HG03432 (cell line): ENCODE results near the gene FSD1.
A peak's percentile ranks its signal among the peaks of the same experiment; 100 is the strongest.
"Not testable (repeated sequence)": the region's sequence is repeated elsewhere in the genome, so short reads cannot be mapped to it uniquely, and the experiment has no call there.

Experiments used
- ATAC-seq: cut with Tn5 transposase; IDR thresholded peaks from one replicate; pipeline ENCODE4 v1.9.1; 2021; ENCODE audit warnings: mild to moderate bottlenecking, moderate library complexity; ENCODE audit not compliant: unreplicated experiment

Gene FSD1

DNA sequence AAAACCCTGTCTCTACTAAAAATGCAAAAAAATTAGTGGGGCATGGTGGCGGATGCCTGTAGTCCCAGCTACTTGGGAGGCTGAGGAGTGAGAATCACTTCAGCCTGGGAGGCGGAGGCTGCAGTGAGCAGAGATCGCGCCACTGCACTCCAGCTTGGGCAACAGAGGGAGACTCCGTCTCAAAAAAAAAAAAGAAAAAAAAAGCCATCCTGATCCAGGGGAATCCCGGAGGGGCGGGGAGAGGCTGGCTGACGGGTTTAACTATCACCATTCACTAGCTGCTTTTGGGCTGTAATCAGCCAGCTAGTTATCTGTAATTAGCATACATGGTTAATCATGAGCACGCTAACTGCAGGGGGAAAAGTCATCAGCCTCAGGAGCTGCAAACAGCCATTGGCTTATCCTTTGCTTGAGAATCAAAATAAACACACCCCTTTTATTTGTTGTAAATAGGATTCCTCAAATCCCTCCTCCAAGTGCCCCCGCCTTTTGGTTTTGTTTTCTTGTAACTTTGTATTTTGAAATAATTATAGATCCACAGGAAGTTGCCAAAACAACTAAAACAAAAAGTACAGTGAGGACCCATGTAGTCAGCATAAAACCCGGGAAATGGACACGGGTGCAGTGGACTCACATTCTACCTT, 9.6 kb downstream of the FSD1 start:
- no peak for ATAC-seq

DNA sequence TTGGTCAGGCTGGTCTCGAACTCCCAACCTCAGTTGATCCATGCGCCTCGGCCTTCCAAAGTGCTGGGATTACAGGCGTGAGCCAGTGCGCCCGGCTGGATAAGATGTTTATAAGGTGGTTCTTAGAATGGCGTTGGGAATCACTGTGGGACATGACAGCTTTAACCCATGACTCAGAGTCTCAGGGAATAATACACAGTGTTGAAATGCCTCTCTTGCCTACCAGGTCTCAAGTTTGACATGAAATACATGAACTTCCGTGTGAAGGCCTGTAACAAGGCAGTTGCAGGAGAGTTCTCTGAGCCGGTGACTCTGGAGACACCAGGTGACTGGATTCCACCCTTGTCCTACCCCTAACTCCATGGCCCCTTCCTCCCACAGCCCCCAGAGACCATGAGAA, 12.6 kb downstream of the FSD1 start:
- no peak for ATAC-seq

DNA sequence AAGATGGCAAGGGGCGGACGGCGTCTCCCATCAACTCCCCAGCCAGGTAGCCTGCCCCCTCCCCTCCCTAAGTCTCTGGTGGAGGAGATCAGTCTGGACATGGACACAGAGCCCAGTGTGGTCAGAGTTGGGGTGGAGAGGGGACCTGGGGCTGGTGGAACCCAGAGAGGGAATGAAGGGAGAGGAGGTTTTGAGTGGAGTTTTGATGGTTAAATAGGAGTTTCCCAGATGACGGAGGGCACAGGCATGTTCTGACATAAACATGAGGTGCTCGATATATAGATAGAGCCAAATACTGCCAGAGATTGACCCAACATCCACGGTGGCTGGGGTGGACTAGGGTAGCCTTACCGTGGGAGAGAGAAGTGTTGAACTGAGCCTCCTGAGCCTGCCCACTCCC, 14.1 kb downstream of the FSD1 start:
- ATAC-seq, result no peak

DNA sequence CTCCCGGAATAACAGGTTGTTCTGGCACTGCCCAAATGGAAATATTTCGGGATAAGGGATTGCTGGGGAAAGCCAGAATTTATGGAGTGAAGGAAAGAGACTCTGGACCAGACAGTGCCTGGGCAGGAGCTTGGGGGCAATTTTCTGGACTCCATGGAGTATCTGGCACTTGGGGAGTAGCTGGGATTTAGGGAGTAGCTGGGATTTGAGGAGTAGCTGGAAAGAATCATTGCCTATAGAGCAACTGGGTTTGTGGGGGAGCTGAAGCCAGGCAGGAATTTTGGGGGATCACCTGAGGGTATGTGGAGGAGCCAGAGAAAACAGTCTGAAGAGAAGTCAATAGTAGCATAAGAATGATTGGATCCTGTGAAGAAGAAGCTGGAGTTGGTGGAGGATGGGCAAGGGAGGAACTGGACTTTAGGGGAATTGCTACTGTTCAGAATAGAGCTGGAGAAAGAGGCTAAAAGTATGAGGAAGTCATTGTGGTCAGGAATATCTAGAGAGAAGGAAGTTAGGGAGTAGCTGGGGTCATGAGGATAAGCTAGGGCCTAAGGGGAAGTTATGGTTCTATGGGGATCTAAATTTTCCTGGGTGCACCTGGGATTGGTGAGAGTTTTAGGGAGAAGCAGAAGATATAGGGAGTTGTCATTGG, 14.8 kb downstream of the FSD1 start:
- no peak for ATAC-seq

DNA sequence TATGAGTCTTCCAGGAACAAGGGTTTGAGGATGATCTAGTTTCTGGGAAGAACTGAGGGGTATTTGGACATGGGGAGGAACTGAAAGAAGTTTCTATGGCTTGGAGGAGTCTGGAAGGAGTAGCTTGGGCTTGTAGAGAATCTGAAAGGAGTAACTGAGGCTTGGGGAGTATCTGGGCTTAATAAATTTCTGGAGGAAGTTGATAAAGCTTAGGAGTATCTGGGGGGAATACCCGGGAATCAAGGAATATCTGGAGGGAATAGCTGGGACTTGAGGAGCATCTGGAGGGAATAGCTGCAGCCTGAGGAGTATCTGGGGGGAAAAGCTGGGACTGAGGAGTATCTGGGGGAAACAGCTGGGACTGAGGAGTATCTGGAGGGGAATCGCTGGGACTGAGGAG, 16.0 kb downstream of the FSD1 start:
- ATAC-seq, result no peak

DNA sequence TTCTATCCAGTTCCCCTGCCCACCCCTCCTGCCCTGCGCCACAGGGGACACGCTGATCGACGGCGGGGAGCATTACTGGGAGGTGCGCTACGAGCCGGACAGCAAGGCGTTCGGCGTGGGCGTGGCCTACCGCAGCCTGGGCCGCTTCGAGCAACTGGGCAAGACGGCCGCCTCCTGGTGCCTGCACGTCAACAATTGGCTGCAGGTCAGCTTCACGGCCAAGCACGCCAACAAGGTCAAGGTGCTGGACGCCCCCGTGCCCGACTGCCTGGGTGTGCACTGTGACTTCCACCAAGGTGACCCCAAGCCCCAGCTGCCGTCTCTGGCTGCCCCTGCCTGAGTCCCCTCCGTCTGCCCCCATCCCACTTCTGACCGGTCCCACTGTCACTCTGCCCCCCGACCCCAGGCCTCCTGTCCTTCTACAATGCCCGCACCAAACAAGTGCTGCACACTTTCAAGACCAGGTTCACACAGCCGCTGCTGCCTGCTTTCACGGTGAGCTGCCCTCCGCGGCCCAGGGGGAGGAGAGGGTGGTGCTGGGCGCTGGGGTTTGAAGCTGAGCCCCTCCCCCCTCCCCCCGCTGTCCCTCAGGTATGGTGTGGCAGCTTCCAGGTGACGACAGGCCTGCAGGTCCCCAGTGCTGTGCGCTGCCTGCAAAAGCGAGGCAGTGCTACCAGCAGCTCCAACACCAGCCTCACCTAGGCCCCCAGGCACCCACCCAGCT, 18.7 kb downstream of the FSD1 start:
- ATAC-seq, result no peak

DNA sequence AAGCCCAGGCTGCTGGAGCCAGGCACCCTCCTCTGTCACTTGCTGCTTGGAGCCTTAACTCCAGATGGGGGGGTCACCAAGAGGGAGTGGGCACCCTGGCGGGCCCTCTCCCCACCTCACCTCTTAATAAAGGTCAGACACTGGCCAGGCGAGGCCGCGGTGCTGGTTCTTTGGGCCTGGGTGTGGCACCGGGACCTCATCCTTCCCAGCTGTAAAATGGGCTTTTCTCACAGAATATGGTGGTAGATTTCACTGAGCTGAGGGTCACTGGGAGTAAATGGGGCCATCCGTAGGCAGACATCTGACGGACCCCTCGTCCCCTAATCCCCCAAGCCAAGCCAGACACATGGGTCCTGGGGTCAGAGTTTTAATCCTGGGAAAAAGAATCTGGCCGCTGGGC, 19.3 kb downstream of the FSD1 start:
- ATAC-seq, result no peak

DNA sequence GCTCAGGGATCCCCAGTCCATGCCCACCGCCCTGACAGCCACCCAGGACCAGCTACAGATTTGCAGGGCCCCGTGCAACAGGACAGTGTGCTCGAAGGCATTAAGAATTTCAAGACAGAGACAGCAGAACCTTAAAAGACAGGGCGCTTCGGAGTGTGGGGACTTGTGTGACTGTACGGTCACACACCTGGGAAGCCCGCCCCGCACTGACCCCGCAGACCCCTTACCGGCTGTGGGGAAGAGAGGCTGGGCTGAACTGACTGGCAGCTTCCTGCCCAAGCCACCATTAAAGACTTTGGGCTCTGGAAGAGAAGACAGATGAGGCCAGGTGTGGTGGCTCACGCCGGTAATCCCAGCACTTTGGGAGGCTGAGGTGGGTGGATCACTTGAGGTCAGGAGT, 19.8 kb downstream of the FSD1 start:
- ATAC-seq, result no peak

DNA sequence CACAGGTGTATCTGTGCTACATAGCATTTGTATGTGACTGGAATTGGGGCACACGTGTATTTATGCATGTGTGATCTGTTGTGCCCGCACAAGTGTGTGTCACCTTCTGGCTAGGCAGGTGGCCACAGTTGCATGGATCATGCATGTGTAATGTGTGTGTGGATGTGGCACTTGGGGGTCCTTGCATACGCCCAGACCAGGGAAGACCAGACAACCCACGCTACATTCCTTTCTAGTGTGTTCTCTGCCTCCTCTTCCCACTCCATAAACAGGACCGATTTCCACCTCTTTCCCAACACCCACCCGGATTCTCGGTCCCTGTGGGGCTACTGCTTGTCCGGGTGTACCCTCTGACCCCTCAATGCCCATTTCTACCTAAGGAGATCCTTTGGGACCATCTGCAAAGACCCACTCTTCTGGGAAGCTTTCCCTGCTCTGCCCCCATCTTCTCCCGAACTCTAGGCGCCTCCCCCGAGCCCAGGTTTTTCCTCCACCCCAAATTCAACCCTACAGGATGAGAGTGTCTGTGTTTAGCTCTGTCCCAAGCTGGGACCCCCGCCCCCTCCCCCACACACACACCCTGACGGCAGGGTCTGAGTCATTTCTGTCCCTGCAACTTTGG, 21.9 kb downstream of the FSD1 start:
- no peak for ATAC-seq

DNA sequence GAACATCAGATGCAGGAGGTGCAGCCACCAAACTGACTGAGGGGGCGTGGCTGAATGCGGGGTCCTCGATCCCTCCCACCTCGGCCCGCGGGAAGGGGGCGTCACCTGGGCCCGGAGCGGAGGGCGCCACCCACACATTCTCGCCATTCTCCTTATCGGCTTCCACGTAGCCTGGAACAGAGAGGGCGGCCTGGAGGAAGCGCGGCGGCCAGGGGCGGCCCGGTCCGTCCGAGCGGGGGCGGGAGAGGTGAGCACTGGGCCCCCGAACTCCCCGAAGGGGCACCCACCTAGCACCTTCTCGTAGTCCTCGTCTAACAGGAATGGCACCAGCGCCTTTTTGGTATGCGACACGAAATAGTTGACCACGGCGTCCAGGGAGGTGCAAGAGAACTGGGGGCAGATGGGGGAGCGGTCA, 22.4 kb downstream of the FSD1 start:
- no peak for ATAC-seq

DNA sequence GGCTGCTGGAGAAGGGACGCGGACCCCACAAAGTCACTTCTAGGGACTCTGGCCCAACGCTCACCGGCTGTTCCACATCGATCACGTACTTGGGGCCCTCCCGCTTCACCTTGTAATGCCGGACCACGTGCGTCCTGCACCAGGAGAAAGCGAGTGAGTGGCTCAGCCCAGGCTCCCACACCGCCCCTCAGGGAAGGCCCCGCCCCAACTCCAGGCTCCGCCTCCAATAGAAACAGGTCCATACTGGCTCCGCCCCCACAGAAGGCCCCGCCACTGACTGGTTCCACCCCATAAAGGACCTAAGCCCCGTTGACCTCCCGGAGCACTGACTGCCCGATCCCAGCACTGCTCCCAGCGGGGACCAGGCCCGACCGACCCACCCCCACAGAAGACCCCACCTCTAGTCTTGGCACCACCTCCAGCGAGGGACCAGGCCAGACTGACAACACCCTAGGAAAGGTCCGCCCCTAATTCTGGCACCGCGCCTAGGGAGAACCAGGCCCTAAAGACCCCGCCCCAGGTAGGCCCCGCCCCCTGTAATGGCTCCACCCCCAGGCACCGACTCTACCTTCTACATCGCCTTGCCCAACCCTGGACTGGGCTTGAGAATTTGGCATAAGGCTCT, 23.0 kb downstream of the FSD1 start:
- ATAC-seq, result peak; percentile 33

DNA sequence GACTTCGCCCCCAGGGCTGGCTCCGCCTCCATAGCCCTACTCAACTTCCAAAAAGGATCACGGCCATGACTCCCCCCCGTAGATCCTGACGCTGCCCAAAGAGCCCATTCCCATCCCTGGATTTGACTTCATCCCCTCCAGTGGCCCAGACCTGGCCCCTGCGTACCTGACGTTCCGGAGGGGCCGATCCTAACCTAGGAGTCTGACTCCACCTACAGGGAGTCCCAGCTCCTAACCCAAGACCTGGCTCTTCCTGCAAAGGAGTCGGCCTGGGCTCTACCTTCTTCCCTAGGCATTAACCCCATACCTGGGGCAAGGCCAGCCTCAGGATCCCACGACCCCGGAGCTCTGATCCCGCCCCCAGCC, 23.5 kb downstream of the FSD1 start:
- ATAC-seq, result peak; percentile 2

DNA sequence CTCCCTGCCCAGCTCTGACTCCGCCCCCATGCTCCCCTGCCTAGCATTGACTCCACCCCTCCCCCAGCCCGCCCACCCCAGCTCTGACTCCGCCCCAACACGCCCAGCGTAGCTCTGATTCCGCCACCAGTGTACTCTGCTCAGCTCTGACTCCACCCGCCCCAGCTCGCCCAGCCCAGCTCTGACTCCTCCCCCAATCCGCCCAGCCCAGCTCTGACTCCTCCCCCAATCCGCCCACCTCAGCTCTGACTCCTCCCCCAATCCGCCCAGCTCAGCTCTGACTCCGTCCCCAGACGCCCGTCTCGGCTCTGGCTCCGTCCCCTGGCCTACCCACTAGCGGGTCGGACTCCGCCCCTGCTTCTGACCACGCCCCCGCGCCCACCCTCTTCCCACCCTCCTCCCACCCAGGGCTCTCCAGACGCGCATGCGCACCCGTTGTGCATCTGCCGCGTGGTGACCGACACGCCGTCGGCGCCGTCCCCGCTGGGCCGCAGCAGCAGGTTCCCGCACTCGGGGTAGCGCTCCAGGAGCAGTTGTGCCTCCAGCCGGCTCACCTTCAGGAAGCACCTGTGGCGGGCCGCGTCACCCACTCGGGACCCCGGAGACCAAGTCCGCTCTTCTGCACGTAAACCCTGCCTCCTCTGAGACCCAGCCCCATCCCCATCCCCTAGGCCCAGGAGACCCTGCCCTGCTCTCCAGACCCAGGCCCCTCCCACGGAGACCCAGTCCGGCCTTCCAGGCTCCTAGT, 24.0 kb downstream of the FSD1 start:
- peak; percentile 77 for ATAC-seq

DNA sequence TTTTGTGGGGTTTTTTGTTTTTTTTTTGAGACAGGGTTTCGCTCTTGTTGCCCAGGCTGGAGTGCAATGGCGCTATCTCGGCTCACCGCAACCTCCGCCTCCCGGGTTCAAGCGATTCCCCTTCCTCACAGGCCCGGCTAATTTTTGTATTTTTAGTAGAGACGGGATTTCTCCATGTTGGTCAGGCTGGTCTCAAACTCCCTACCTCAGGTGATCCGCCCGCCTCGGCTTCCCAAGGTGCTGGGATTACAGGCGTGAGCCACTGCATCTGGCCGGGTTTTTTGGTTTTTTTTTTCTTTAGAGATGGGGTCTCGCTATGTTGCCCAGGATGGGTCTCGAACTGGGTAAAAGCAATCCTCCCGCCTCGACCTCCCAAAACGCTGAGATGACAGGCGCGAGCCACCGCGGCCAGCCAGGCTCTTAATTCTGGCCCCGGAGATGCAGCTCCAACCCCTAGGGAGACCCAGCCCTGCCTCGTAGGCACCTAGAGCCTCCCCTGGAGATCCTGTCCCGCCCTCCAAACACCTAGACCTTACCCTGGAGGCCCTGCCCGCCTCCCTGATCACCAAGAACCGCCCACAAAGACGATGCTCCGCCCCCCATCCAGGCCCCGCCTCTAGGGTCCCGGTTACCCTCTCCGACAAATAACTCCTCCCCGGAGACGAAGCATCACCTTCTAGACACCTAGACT, 24.7 kb downstream of the FSD1 start:
- not testable (repeated sequence) for ATAC-seq

DNA sequence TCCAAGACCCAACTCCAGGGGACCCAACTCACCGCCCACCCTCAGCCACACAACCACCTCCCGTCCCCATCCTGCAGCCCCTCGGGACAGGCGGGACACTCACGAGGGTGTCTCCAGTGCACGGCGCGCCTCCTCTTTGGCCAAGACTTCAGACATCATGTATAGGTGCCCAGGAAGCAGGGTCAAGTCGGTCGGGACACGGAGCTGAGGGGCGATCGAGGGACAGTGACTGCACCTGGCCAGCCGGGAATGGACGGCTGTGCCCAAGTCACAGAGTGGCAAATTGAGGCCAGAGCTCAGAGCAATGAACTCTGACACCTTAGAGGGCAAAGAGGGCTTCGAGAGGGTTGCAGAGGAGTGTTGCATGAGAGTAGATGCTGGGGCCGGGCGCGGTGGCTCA, 25.5 kb downstream of the FSD1 start:
- ATAC-seq, result no peak

DNA sequence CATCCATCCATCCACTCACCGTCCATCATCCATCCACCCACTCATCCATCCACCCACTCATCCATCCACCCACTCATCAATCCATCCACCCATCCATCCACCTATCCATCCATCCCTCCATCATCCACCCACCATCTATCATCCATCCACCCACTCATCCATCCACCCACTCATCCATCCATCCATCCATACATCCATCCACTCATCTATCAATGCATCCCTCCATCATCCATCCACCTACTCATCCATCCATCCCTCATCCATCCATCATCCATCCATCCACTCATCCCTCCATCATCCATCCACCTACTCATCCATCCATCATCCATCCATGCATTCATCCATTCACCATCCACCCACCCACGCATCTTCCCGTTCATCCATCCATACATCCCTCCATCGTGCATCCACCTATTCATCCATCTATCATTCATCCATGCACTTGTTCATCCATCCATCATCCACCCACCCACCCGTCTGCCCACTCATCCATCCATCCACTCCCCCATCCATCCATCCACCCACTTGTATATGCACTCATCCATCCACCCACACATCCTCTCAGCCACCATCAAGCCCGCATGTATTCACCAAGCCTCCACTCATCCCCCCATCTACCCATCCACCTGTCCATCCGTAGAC, 30.7 kb downstream of the FSD1 start:
- no peak for ATAC-seq

DNA sequence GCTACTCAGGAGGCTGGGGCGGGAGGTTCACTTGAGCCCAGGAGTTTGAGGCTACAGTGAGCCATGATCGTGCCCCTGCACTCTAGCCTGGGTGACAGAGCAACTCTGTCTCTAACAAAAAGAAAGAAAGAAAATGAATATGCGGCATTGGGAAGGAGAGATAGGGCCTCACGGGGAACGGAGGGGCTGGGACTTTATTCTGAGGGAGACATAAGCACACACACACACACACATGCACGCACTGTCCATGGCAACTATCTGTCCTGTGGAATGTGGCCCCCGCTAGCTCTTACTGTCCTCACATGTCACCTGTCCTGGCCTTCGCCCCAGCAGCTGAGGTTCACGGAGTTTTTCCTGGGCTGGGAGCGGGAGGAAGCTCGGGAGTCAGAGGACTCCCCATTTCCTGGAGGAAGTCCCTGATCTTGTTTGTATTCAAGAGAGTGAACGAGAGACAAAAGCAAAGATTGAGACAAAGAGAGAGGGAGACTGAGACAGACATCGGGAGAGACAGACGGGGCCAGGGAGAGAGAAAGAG, 33.6 kb downstream of the FSD1 start:
- ATAC-seq, result no peak

DNA sequence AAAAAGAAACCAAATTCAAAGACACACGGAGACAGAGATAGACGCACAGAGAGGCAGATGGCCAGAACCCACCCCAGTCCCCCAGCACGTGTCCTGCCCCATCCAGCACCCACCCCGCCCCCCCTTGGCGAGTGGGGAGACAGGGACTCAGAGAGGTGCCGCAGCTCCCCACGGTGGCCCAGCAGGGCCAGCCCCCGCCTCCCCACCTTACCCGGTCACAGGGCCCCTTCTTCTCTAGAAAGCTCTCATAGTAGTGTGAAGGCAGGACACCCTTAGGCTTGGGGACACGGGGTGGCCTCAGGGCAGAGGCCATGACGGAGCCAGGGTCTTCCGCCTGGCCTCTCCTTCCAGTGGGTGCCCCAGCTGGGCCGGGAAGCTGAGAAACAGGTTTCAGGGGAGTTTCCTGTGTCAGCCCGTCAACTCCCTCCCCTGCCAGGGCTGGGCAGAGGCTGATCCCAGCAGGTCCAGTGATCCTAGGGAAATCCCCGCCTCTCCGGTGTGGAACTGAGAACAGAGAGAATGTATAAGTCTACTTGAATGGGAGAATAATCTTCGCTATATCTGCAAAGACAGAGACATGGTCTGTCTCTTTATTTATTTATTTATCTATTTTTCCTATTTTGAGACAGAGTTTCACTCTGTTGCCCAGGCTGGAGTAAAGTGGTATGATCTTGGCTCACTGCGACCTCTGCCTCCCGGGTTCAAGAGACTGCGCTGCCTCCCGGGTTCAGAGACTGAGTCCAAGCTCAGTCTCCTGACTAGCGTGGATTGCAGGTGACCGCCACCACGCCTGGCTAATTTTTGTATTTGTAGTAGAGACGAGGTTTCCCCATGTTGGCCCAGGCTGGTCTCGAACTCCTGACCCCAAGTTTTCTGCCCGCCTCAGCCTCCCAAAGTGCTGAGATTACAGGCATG, 34.3 kb downstream of the FSD1 start, which contains the start of gene STAP2:
STAP2 (minus strand) TSS at position 387 of the 915 bp plus-strand sequence; CDS start at position 313, 74 bp downstream.
- ATAC-seq, result no peak
